AG04450 (cell line): Measurements from ENCODE around the gene ARL3. TPM values are rescaled to one million over a fixed set of nuclear protein-coding genes. Genes with fewer than 3 reads are reported as not detected.
"Not testable (repeated sequence)": the region's sequence is repeated elsewhere in the genome, so short reads cannot be mapped to it uniquely, and the experiment has no call there.

Experiments used
- CTCF ChIA-PET: fragments of 300-600, 350-600 bp; formaldehyde crosslinking; extraction: SDS; loops from one replicate; lab custom pipeline; 2022; ENCODE audit warnings: antibody characterized with exemption, inconsistent platforms; lab: Charles Lee
- POLR2A ChIA-PET: fragments of 350-600 bp; formaldehyde crosslinking; extraction: SDS; loops from one replicate; lab custom pipeline; 2021; ENCODE audit warnings: antibody characterized with exemption, inconsistent platforms; lab: Yijun Ruan, JAX
- DNase-seq: peaks from one replicate; pipeline ENCODE4 v3.0.0-alpha.2; 2011; ENCODE audit warnings: low read depth, low spot score
- H3K27ac ChIP-seq: one replicate; pipeline ENCODE4 v1.5.1; 2012; ENCODE audit warnings: low read depth, low read length, control low read depth
- H3K27me3 ChIP-seq: one replicate; pipeline ENCODE4 v1.6.0; 2012; ENCODE audit warnings: low read length; ENCODE audit not compliant: control insufficient read depth, insufficient read depth
- H3K4me3 ChIP-seq: 2 replicates; pipeline ENCODE4 v1.5.1; 2011; ENCODE audit warnings: mild to moderate bottlenecking, low read depth, low read length, control low read depth
- H3K9me3 ChIP-seq: 2 replicates; pipeline ENCODE4 v1.5.1; 2012; ENCODE audit warnings: low read length; ENCODE audit not compliant: control insufficient read depth, insufficient read depth
- CTCF ChIP-seq: IDR thresholded peaks from 2 replicates; pipeline ENCODE4 v1.5.1; 2011; ENCODE audit warnings: low read depth, low read length, control low read depth, inconsistent platforms
- polyA plus RNA-seq: library from polyadenylated mRNA; depleted of rRNA; stranded (reverse); fragments of >200 nt; gene quantifications from 2 replicates; pipeline ENCODE4 v1.2.3, GENCODE V29; 2011

The ARL3 gene
- polyA plus RNA-seq, 1 experiment, result 19.2 TPM

- Histone ChIP-seq H3K27me3 (no peaks in the 10 kb centered on the region), H3K9me3 (no peaks in the 10 kb centered on the region), H3K4me3 (no peak overlapping the region), H3K27ac (no peak overlapping the region)
- TF ChIP-seq CTCF, result no peak
- CTCF ChIA-PET, result interaction anchor here (0.7 kb wide), 1 partner anchor 295 kb away, joined by 4 read pairs; no protein-coding TSS in a partner anchor
- POLR2A ChIA-PET, result no interaction called here
- no peak for DNase-seq
Measured at GRCh38 chr10:102759497-102760210, 45.5 kb upstream of the ARL3 start.

GRCh38 chr10:102758933-102759262, 44.7 kb upstream of the ARL3 start:
- H3K4me3 ChIP-seq, POLR2A ChIA-PET, H3K9me3 ChIP-seq, H3K27me3 ChIP-seq, DNase-seq, CTCF ChIA-PET, H3K27ac ChIP-seq: not testable (repeated sequence)

GRCh38 chr10:102758240-102758932, 44.2 kb upstream of the ARL3 start:
- H3K9me3 ChIP-seq, result no peaks in the 10 kb centered on the region
- POLR2A ChIA-PET, result no interaction called here
- H3K27ac ChIP-seq, result no peak overlapping the region
- CTCF ChIA-PET, result no interaction called here
- no peak for TF ChIP-seq CTCF
- H3K4me3 ChIP-seq, result no peak overlapping the region
- no peaks in the 10 kb centered on the region for H3K27me3 ChIP-seq
- no peak for DNase-seq

- no peaks in the 10 kb centered on the region for H3K9me3 ChIP-seq
- ChIA-PET POLR2A (interaction anchor here (0.6 kb wide), 1 partner anchor 97 kb away, joined by 6 read pairs; no protein-coding TSS in a partner anchor), CTCF (interaction anchor here (0.6 kb wide), 1 partner anchor 25 kb away, joined by 3 read pairs; no protein-coding TSS in a partner anchor)
- H3K27me3 ChIP-seq, result no peaks in the 10 kb centered on the region
- H3K27ac ChIP-seq, result no peak overlapping the region
- DNase-seq, result no peak
- H3K4me3 ChIP-seq, result no peak overlapping the region
- no peak for TF ChIP-seq CTCF
Measured at GRCh38 chr10:102757323-102757722, 43.1 kb upstream of the ARL3 start.

- Histone ChIP-seq H3K4me3 (no peak overlapping the region), H3K27ac (peak overlapping the region; percentile 40), H3K9me3 (no peaks in the 10 kb centered on the region), H3K27me3 (no peaks in the 10 kb centered on the region)
- CTCF ChIA-PET, result interaction anchor here (0.6 to 3.0 kb wide), 18 partner anchors 8 to 339 kb away, joined by 3 to 27 read pairs (median 6); partner anchors contain the start of gene WBP1L
- POLR2A ChIA-PET, result interaction anchor here (0.9 to 1.6 kb wide), 4 partner anchors 10 to 63 kb away, joined by 3 to 7 read pairs (median 6); partner anchors contain the start of gene WBP1L
- DNase-seq, result no peak
- no peak for TF ChIP-seq CTCF
Measured at GRCh38 chr10:102753718-102754117, 39.5 kb upstream of the ARL3 start.
